Suprapubic skin (tissue), 4 donors: Measurements from ENCODE around the gene ASTN2.

Source experiments
- POLR2A ChIP-seq, 2 donors: fragments of 450-650 bp; IDR thresholded peaks; one replicate each; pipeline ENCODE4 v1.6.1; 2017; ENCODE audit warnings: antibody characterized with exemption in 2 of 2, mild to moderate bottlenecking in 2 of 2, moderate library complexity in 2 of 2
- POLR2AphosphoS5 ChIP-seq, 3 donors: sonication (generic); formaldehyde crosslinking; IDR thresholded peaks; one replicate each; pipeline ENCODE4 v1.6.1; 2017; ENCODE audit warnings: antibody characterized with exemption in 3 of 3
- TF ChIP-seq, protein P1 (sequence below), 2 donors: fragments of 200-600 bp in 1 of 2; fragments of 450-650 bp in 1 of 2; sonication (generic) in 1 of 2; IDR thresholded peaks; one replicate each; pipeline ENCODE4 v1.5.1; 2016 to 2019; ENCODE audit warnings: antibody characterized with exemption in 2 of 2, mild to moderate bottlenecking in 1 of 2, moderate library complexity in 1 of 2

DNA sequence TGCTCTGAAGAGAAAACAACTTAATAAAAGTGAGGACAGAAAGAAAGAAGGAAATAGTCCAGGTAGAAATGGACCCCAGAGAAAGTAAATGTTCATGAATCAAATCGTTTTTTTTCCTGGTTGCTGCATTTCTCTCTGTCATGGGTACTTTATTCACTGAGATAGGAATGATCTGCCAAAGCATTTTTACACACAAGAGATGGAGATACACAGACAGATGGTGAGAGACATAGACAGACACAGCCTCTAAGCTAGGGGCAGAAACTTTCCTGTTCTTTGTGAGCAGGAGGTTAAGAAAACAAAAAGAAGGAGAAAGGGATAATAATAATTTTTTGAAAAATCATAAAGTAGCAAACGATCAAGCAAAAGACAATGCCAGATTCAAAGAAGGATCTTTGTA lies 73.7 kb downstream of the ASTN2 start:
- TF ChIP-seq POLR2AphosphoS5 (IDR thresholded peaks at IDR 0.05): no peak
- TF ChIP-seq, protein P1, sequence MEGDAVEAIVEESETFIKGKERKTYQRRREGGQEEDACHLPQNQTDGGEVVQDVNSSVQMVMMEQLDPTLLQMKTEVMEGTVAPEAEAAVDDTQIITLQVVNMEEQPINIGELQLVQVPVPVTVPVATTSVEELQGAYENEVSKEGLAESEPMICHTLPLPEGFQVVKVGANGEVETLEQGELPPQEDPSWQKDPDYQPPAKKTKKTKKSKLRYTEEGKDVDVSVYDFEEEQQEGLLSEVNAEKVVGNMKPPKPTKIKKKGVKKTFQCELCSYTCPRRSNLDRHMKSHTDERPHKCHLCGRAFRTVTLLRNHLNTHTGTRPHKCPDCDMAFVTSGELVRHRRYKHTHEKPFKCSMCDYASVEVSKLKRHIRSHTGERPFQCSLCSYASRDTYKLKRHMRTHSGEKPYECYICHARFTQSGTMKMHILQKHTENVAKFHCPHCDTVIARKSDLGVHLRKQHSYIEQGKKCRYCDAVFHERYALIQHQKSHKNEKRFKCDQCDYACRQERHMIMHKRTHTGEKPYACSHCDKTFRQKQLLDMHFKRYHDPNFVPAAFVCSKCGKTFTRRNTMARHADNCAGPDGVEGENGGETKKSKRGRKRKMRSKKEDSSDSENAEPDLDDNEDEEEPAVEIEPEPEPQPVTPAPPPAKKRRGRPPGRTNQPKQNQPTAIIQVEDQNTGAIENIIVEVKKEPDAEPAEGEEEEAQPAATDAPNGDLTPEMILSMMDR (IDR thresholded peaks at IDR 0.05): no peak
- no peak for TF ChIP-seq POLR2A (IDR thresholded peaks at IDR 0.05)
